Cardiac septum (tissue), 1 donor: Measurements from ENCODE around the gene RPLP2. TPM values are rescaled to one million over a fixed set of nuclear protein-coding genes. Genes with fewer than 3 reads are reported as not detected.

Experiments
- DNase-seq: peaks from one replicate; pipeline ENCODE4 v3.0.0-alpha.2; 2020; ENCODE audit warnings: low spot score
- intact Hi-C: fragments of 100-400 bp; cut with DNase I; formaldehyde crosslinking; loops from one replicate; pipeline ENCODE4 v1.14.0; 2022
- total RNA-seq: library from RNA; stranded (reverse); fragmentation: NEBNext Ultra II Directional; extraction: Animal tissue kit (Norgen Biotek cat#: 25700); gene quantifications from one replicate; pipeline ENCODE4 v1.2.1, GENCODE V29; 2021
- donor health status: DM: no; HTN: no; CAD: no.

The RPLP2 gene
- total RNA-seq, 1 donor from 2014 or later = 781 TPM

DNA sequence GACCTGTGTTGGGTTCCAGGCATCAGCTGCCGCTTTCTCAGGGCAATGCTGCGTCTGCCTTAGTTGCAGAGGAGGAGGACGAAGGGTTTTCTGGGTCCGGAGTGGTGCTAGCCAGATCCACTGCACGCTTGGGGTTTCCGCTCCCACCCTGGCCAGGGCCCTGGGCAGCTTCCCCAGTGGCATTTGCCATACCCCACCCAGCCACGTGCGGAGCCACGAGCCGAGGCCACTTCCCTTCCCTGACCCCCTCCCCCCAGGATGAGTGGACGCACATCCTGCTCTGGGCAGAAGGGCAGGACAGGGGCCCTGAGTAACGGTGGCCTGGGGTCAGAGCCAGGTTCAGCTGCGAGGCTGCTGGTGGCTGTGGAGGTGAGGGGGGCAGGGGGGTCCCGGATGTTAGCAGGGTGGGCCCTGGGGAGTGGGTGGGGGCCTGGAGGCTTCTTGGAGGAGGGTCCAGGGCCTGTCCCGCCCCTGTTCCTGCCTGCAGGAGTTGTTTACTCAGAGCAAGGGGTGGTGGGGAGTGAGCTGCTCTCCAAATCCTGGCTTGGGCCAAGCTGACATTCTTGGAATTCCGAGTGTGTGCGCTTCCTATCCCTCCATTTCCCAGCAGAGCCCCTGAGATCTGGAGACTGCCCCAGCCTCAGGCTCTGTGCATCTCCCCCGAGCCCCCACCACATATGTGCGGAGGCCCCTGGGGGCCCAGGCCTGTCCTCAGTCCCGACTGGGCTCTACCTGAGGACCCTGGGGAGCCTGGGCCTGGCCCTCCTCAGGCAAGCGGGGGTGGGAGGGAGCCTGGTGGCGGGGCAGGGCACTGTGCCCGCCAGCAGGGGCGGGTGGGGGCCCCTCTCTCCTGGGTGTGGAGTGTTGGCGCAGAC is 34.3 kb downstream of the RPLP2 start:
- intact Hi-C loops = loop anchor here (2.0 to 5.0 kb wide), 2 partner anchors 37 to 81 kb away; partner anchors contain the start of genes AP2A2, PIDD1 and RPLP2
- peak; percentile 94 for DNase-seq

GRCh38 chr11:844693-845644 is 35.2 kb downstream of the RPLP2 start:
- intact Hi-C loops = loop anchor here (2.0 to 5.0 kb wide), 2 partner anchors 38 to 80 kb away; partner anchors contain the start of genes AP2A2, PIDD1 and RPLP2
- peak; percentile 93 for DNase-seq

- DNase-seq = no peak
- intact Hi-C loops = loop anchor here (2.0 kb wide), 1 partner anchor 79 kb away; the partner anchor contains the start of gene AP2A2
Observed at GRCh38 chr11:845872-846495, 36.2 kb downstream of the RPLP2 start.

GRCh38 chr11:846496-847098 is 36.8 kb downstream of the RPLP2 start:
- no peak for DNase-seq
- intact Hi-C loops = no loop called here

- no peak for DNase-seq
- intact Hi-C loops = loop anchor here (2.0 kb wide), 1 partner anchor 203 kb away; no protein-coding TSS in a partner anchor
Observed at GRCh38 chr11:847876-848275, 38.1 kb downstream of the RPLP2 start.

DNA sequence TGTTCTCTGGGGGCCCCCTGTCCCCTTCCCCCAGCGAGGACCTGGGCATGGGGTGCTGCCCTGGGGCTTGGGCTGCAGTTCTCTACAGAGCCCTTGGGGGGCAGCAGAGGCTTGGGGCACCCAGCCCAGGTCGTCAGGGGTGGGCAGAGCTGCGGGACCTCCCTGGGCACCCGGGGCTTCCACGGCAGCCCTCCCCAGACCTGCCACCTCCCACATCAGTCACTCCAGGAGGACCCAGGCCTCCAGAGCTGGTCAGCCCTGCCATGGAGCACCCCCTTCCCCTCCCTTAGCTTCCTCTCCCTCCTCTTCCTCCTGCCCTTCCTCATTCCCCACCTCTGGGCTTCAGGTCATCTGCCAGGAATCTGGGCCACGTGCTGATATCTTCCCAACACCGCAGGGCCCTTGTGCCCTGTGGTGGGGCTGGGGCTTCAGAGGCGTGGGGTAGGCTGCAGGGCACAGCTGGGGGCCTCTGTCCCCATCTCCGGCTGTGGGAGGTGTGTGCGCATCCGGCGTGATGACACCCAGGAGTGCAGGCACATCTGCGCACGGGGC is 38.7 kb downstream of the RPLP2 start:
- peak; percentile 83 for DNase-seq
- intact Hi-C loops = loop anchor here (2.0 kb wide), 1 partner anchor 202 kb away; no protein-coding TSS in a partner anchor

- intact Hi-C loops = loop anchor here (2.0 kb wide), 1 partner anchor 202 kb away; no protein-coding TSS in a partner anchor
- DNase-seq = no peak
Observed at GRCh38 chr11:849104-849824, 39.5 kb downstream of the RPLP2 start.

DNA sequence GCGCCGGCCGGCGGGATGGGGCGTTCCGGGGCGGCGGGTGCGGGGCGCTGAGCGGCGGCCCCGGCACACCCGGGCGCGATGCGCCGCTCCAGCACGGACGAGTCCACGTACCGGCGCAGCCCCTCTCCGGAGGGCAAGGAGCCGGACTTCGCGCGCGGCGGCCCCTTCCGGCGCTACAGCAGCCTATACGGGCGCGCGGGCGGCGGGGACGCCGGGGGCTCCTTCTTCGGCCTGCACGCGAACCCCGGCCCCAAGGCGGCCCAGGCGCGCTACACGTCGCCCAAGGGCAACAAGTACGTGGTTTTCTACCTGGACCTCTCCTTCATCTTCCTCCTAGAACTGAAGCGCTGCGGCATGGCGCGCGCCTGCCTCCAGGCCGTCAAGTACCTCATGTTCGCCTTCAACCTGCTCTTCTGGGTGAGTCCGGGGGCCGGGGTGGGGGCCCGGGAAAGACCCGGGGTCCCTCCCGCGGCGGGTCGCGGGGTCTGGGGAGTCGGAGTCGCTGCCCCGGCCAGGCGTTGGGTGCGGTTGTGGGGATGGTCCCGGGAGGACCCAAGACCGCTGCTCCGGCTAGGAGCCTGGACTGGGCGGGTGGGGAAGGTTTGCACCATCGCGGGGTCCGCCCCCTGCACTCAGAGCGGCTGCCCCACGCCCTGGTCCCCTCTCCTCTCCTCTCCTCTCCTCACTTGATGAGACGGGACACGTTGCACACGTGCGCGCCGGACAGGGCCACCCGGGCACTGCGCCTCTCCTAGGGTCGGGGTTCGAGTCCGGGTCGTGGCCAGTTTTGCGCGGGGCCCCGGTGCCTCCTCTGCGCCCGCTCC is 40.4 kb downstream of the RPLP2 start:
- DNase-seq = no peak
- intact Hi-C loops = loop anchor here (2.0 kb wide), 1 partner anchor 201 kb away; no protein-coding TSS in a partner anchor

GRCh38 chr11:850775-851763 is 41.3 kb downstream of the RPLP2 start:
- DNase-seq = no peak
- intact Hi-C loops = no loop called here

- intact Hi-C loops = no loop called here
- no peak for DNase-seq
Observed at GRCh38 chr11:852762-853161, 43.0 kb downstream of the RPLP2 start.

DNA sequence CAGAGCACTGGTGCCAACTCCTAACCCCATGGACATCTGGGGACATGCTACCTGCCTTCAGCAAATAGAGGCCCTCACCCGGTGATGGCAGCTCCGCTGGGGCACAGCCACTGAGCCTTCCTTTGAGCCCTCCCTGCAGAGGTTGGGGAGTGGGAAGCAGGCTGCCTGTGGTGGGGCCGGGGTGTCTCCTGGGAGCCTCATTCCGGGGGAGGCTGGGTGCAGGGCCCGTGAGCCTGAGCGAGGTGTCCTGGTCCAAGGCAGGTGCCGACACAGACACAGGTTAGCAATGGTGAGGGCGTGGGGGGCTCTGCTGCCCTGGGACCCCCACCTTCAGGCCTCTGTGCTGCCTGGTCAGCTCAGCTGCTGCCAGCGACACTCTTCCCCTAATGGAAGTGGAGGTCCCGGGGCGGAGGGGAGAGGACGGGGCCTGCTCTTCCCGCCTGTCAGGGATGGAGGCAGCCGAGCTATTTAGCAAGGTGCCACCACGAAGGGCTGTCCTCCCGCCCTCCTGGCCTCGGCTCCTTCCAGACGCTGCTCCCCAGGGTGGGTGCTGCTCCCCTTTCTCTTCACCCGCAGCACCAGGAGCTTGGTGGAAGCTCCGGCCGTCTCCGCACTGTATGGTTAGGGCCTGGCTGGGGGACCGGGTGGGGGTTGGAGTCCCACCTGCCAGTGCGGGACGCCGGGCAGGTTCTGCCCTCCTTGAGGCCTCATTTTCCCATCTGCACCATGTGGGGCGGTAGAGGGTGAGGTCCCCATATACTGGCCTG is 44.1 kb downstream of the RPLP2 start:
- intact Hi-C loops = no loop called here
- DNase-seq = no peak

DNA sequence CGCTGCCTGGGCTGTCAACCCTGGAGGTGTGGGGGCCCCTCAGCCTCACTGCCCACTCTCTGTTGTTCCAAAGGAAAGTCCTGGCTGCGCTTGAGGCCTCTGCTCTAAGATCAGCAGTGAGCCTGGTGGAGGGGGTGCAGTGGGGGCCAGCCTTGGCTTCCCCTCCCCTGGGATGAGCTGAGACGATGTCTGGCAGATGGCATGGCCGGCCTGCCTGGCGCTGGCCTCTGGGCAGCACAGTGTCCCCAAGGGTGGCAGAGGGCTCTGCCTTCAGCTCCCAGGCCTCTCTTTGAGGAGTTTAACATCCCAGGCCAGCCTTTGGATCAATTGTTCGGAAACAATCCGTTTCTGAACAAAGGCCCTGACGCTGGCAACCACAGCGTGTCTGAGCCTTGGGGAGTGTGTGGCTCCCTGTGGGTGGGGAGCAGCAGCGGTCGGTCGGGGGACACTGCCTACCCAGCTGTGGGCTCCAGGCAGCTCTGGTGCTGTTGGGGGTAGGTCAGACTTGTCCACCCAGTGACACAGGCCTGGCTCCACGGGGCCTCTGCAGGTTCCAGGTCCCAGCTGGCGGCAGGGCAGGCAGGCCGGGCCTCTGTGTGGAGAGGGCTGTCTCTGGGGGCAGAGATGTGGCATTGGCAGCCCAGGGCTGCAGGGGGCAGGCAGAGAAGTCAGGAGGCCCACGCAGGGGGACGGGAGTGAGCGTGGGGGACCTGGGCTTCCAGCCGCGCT is 45.0 kb downstream of the RPLP2 start:
- DNase-seq = no peak
- intact Hi-C loops = no loop called here

DNA sequence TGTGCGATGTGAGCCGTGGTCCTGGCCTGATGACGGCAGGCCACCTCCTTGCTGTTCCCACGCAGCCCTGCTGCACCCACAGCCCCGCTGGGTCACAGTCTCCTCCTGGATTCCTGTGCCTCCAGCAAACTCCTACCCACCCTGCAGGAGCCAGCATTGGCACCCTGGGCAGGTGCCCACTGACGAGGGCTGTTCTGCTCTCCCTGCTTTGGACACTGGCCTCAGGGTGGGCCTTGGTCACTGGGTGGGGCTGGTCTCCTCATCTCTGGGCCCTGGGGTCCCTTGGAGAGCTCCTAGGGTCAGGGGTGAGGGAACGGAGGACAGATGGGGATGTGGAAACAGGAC is 45.5 kb downstream of the RPLP2 start:
- intact Hi-C loops = no loop called here
- no peak for DNase-seq

DNA sequence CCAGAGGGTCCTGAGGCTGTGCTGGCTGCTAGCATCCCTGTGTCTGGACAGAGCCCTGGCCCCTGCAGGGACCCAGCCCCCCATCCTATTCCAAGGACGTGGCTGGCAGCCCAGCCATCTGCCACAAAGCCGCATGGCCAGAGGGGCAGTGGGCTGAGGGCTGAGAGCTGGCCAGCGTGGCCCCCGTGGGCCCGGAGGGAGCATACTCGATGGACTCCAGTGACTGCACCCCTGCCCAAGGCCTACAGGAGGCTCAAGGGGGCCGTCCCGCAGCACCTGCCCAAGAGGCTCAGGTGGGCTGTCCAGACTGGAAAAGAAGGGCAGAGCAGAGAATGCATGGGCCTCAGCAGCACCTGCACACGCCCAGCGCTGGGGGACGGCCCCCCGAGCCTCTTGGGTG is 46.0 kb downstream of the RPLP2 start:
- DNase-seq = no peak
- intact Hi-C loops = no loop called here

- no peak for DNase-seq
- intact Hi-C loops = no loop called here
Observed at GRCh38 chr11:856397-856796, 46.6 kb downstream of the RPLP2 start.
